T-cell (primary cell): ENCODE measurements around the gene HDHD5. TPM values are rescaled to one million over a fixed set of nuclear protein-coding genes. Genes with fewer than 3 reads are reported as not detected.
A peak's percentile ranks its signal among the peaks of the same experiment; 100 is the strongest.

Experiments used
- ATAC-seq, 4 experiments: fragments of 200-7000 bp in 3 of 4; fragments of 150-1000 bp in 1 of 4; cut with Tn5 transposase; replicated peaks in 1 of 4; 1 replicate in 3 of 4; 2 replicates in 1 of 4; pipeline ENCODE4 v1.10.0; 2021; ENCODE audit warnings: moderate library complexity in 3 of 4, mild to moderate bottlenecking in 2 of 4, moderate number of reproducible peaks in 1 of 4
- CTCF ChIA-PET, 2 donors: fragments of 300-600 bp; sonication (Branson Sonifier 250); formaldehyde crosslinking; loops; one replicate each; lab custom pipeline; 2022; ENCODE audit warnings: antibody characterized with exemption in 2 of 2; lab: Charles Lee
- POLR2A ChIA-PET, 2 donors: fragments of 300-600 bp; sonication (Branson Sonifier 250); formaldehyde crosslinking; loops; one replicate each; lab custom pipeline; 2022; ENCODE audit warnings: antibody characterized with exemption in 2 of 2; lab: Charles Lee
- DNase-seq, 35 experiments: peaks; one replicate each; pipeline versions ENCODE4 v3.0.0 to v3.0.0-alpha.2; 2013 to 2023
- H3K27ac ChIP-seq: one replicate; pipeline ENCODE4 v1.5.1; 2013; ENCODE audit warnings: low read length
- H3K27me3 ChIP-seq, 2 experiments: replicated peaks in 1 of 2; 1 replicate in 1 of 2; 2 replicates in 1 of 2; pipeline versions ENCODE4 v1.6.1 to v1.7.0; 2013; ENCODE audit warnings: low read length in 1 of 2, mixed read lengths in 1 of 2; ENCODE audit not compliant: control insufficient read depth in 2 of 2, insufficient read depth in 2 of 2; ENCODE audit errors: extremely low read depth in 1 of 2
- H3K36me3 ChIP-seq, 2 donors: 1 replicate in 1 of 2; 2 replicates in 1 of 2; pipeline versions ENCODE4 v1.6.1 to v1.7.0; 2013; ENCODE audit warnings: low read length in 1 of 2; ENCODE audit not compliant: control insufficient read depth in 2 of 2, insufficient read depth in 1 of 2; ENCODE audit errors: extremely low read depth in 1 of 2
- H3K4me1 ChIP-seq, 2 experiments: 1 replicate in 1 of 2; 2 replicates in 1 of 2; pipeline versions ENCODE4 v1.6.1 to v1.7.0; 2013; ENCODE audit warnings: low read length in 2 of 2, mixed read lengths in 1 of 2; ENCODE audit not compliant: insufficient read depth in 2 of 2, control insufficient read depth in 1 of 2; ENCODE audit errors: extremely low read depth in 1 of 2
- H3K4me3 ChIP-seq, 2 donors: 1 replicate in 1 of 2; 2 replicates in 1 of 2; pipeline versions ENCODE4 v1.5.1 to v1.7.0; 2013; ENCODE audit warnings: mild to moderate bottlenecking in 2 of 2, low read length in 1 of 2, moderate library complexity in 1 of 2; ENCODE audit not compliant: control insufficient read depth in 1 of 2; ENCODE audit errors: extremely low read depth in 1 of 2
- H3K9me3 ChIP-seq: 2 replicates; pipeline ENCODE4 v1.7.0; 2013
- H3K27ac Mint-ChIP-seq, 2 donors: one replicate each; pipeline ENCODE4 v1.8.0; 2020 to 2021; ENCODE audit warnings: mild to moderate bottlenecking in 2 of 2, mixed read lengths in 2 of 2
- H3K27me3 Mint-ChIP-seq, 2 donors: one replicate each; pipeline ENCODE4 v1.8.0; 2021 to 2022; ENCODE audit warnings: mixed read lengths in 2 of 2
- H3K36me3 Mint-ChIP-seq: one replicate; pipeline ENCODE4 v1.8.0; 2021; ENCODE audit warnings: mixed read lengths
- H3K4me1 Mint-ChIP-seq, 3 donors: one replicate each; pipeline ENCODE4 v1.8.0; 2020 to 2022; ENCODE audit warnings: mixed read lengths in 3 of 3, mild to moderate bottlenecking in 1 of 3
- H3K4me3 Mint-ChIP-seq, 3 donors: one replicate each; pipeline ENCODE4 v1.8.0; 2020 to 2022; ENCODE audit warnings: mild to moderate bottlenecking in 3 of 3, mixed read lengths in 3 of 3, moderate library complexity in 3 of 3
- H3K9me3 Mint-ChIP-seq, 3 donors: one replicate each; pipeline ENCODE4 v1.8.0; 2020 to 2022; ENCODE audit warnings: mixed read lengths in 3 of 3
- WGBS: methylation state at CpG from one replicate; pipeline ENCODE4 v1.1.5; 2013; ENCODE audit warnings: missing lambda C conversion rate; ENCODE audit not compliant: insufficient coverage; 5-methylcytosine and 5-hydroxymethylcytosine counted together
- total RNA-seq, 35 experiments: library from RNA in 6 of 35; stranded (reverse) in 6 of 35; fragments of 120-200 nt in 1 of 35; gene quantifications; one replicate each; pipeline versions ENCODE4 v1.2.1 to v1.2.4 and lab custom pipeline; 2013 to 2026

Gene HDHD5
- total RNA-seq, 5 donors from 2014 or later (not counting 1 experiment from before 2014, with no cell fraction given), result 17.6 to 34.2 (median 30.1) TPM

GRCh38 chr22:17119481-17120202, 39.4 kb downstream of the HDHD5 start:
- no peak overlapping the region for H3K27ac Mint-ChIP-seq
- 60% methylated on average over 53 of the region's 63 CpGs for WGBS
- H3K4me1 Mint-ChIP-seq, result peaks cover 53% of the 10 kb centered on the region in 3 donors
- Histone ChIP-seq H3K4me3 (no peak overlapping the region), H3K9me3 (no peaks in the 10 kb centered on the region), H3K4me1 (peaks cover 47 to 66% of the 10 kb centered on the region in 2 experiments), H3K27me3 (peaks cover 0 to 27% of the 10 kb centered on the region in 2 experiments), H3K27ac (no peak overlapping the region), H3K36me3 (no peaks in the 10 kb centered on the region)
- H3K4me3 Mint-ChIP-seq, result peak overlapping the region in 2 of 3 donors; percentile 53 to 82
- ChIA-PET CTCF (no interaction called here), POLR2A (no interaction called here)
- H3K36me3 Mint-ChIP-seq, result no peaks in the 10 kb centered on the region
- no peak for ATAC-seq
- DNase-seq, result no peak
- H3K9me3 Mint-ChIP-seq, result no peaks in the 10 kb centered on the region
- H3K27me3 Mint-ChIP-seq, result peaks cover 6 to 25% of the 10 kb centered on the region in 2 donors

GRCh38 chr22:17118342-17118741, 40.7 kb downstream of the HDHD5 start:
- DNase-seq (no peak), ATAC-seq (no peak)
- WGBS, result 80% methylated on average over 1 of the region's 4 CpGs
- Histone ChIP-seq H3K4me1 (peaks cover 56 to 71% of the 10 kb centered on the region in 2 experiments), H3K36me3 (no peaks in the 10 kb centered on the region), H3K27ac (peak overlapping the region; percentile 26), H3K27me3 (peaks cover 0 to 23% of the 10 kb centered on the region in 2 experiments), H3K4me3 (peak overlapping the region in 1 of 2 donors; percentile 60), H3K9me3 (no peaks in the 10 kb centered on the region)
- no peaks in the 10 kb centered on the region for H3K9me3 Mint-ChIP-seq
- H3K4me1 Mint-ChIP-seq, result peaks cover 65 to 66% (median 65%) of the 10 kb centered on the region in 3 donors
- peak overlapping the region; percentile 86 to 90 for H3K27ac Mint-ChIP-seq
- POLR2A ChIA-PET, result interaction anchor here in 1 of 2 donors (0.5 kb wide), 1 partner anchor 24 kb away, joined by 5 read pairs; no protein-coding TSS in a partner anchor
- CTCF ChIA-PET, result no interaction called here
- H3K4me3 Mint-ChIP-seq, result peak overlapping the region; percentile 21 to 82 (median 61)
- H3K27me3 Mint-ChIP-seq, result peaks cover 6 to 23% of the 10 kb centered on the region in 2 donors
- no peaks in the 10 kb centered on the region for H3K36me3 Mint-ChIP-seq

- Histone ChIP-seq H3K36me3 (no peaks in the 10 kb centered on the region), H3K4me1 (peaks cover 56 to 71% of the 10 kb centered on the region in 2 experiments), H3K9me3 (no peaks in the 10 kb centered on the region), H3K27me3 (peaks cover 0 to 19% of the 10 kb centered on the region in 2 experiments), H3K4me3 (peak overlapping the region in 1 of 2 donors; percentile 60), H3K27ac (peak overlapping the region; percentile 26)
- no CpG with 5 or more reads among the region's 4 CpGs for WGBS
- ATAC-seq (peak; percentile 25 to 57 (median 40)), DNase-seq (peak in 3 of 35 experiments; percentile 18 to 35 (median 22))
- H3K27me3 Mint-ChIP-seq, result peaks cover 6 to 23% of the 10 kb centered on the region in 2 donors
- H3K4me1 Mint-ChIP-seq, result peaks cover 69 to 70% (median 70%) of the 10 kb centered on the region in 3 donors
- ChIA-PET POLR2A (interaction anchor here in 1 of 2 donors (0.5 kb wide), 1 partner anchor 23 kb away, joined by 5 read pairs; no protein-coding TSS in a partner anchor), CTCF (no interaction called here)
- H3K36me3 Mint-ChIP-seq, result no peaks in the 10 kb centered on the region
- no peaks in the 10 kb centered on the region for H3K9me3 Mint-ChIP-seq
- H3K27ac Mint-ChIP-seq, result peak overlapping the region; percentile 86 to 90
- peak overlapping the region; percentile 21 to 82 (median 61) for H3K4me3 Mint-ChIP-seq
These were observed 41.2 kb downstream of the HDHD5 start for GRCh38 chr22:17117890-17118289.

GRCh38 chr22:17117400-17117799, 41.7 kb downstream of the HDHD5 start:
- peak in 1 of 4 experiments; percentile 3 for ATAC-seq
- CTCF ChIA-PET, result interaction anchor here in 1 of 2 donors (0.5 kb wide), 1 partner anchor 43 kb away, joined by 3 read pairs; no protein-coding TSS in a partner anchor
- H3K36me3 Mint-ChIP-seq, result no peaks in the 10 kb centered on the region
- H3K4me3 Mint-ChIP-seq, result peak overlapping the region; percentile 1 to 82 (median 61)
- H3K27ac ChIP-seq, result peak overlapping the region; percentile 26
- H3K4me1 Mint-ChIP-seq, result peaks cover 73 to 75% (median 74%) of the 10 kb centered on the region in 3 donors
- no peak for DNase-seq
- peaks cover 6 to 18% of the 10 kb centered on the region in 2 donors for H3K27me3 Mint-ChIP-seq
- WGBS, result 50% methylated on average over 2 of the region's 3 CpGs
- no peaks in the 10 kb centered on the region for H3K9me3 ChIP-seq
- H3K9me3 Mint-ChIP-seq, result no peaks in the 10 kb centered on the region
- POLR2A ChIA-PET, result no interaction called here
- H3K36me3 ChIP-seq, result no peaks in the 10 kb centered on the region
- H3K27ac Mint-ChIP-seq, result peak overlapping the region; percentile 86 to 90
- H3K27me3 ChIP-seq, result peaks cover 0 to 14% of the 10 kb centered on the region in 2 experiments
- H3K4me3 ChIP-seq, result no peak overlapping the region
- H3K4me1 ChIP-seq, result peaks cover 56 to 71% of the 10 kb centered on the region in 2 experiments

- ChIA-PET CTCF (interaction anchor here in 1 of 2 donors (0.5 to 1.8 kb wide), 2 partner anchors 43 to 55 kb away, joined by 3 to 4 read pairs; no protein-coding TSS in a partner anchor), POLR2A (no interaction called here)
- DNase-seq (no peak), ATAC-seq (peak in 1 of 4 experiments; percentile 9)
- Histone ChIP-seq H3K9me3 (no peaks in the 10 kb centered on the region), H3K4me1 (peaks cover 56 to 65% of the 10 kb centered on the region in 2 experiments), H3K27me3 (peaks cover 0 to 8% of the 10 kb centered on the region in 2 experiments), H3K36me3 (no peaks in the 10 kb centered on the region), H3K27ac (peak overlapping the region; percentile 53), H3K4me3 (peak overlapping the region in 1 of 2 donors; percentile 19)
- peak overlapping the region; percentile 86 to 90 for H3K27ac Mint-ChIP-seq
- peaks cover 76 to 77% (median 76%) of the 10 kb centered on the region in 3 donors for H3K4me1 Mint-ChIP-seq
- no peaks in the 10 kb centered on the region for H3K9me3 Mint-ChIP-seq
- peak overlapping the region; percentile 26 to 82 (median 49) for H3K4me3 Mint-ChIP-seq
- peaks cover 2 to 12% of the 10 kb centered on the region in 2 donors for H3K27me3 Mint-ChIP-seq
- no peaks in the 10 kb centered on the region for H3K36me3 Mint-ChIP-seq
- 37% methylated on average over 6 of the region's 6 CpGs for WGBS
These were observed 42.3 kb downstream of the HDHD5 start for GRCh38 chr22:17116572-17117330.
